ENCODE measurements around the gene TM7SF2.

- TF ChIP-seq CTCF (IDR thresholded peaks at IDR 0.05; ENCODE audit: low read depth, low read length) (no peak), EZH2phosphoT487 (IDR thresholded peaks at IDR 0.05; ENCODE audit: low read depth) (no peak)
Observed at GRCh38 chr11:65133724-65134123, 22.1 kb downstream of the TM7SF2 start.

Data from OCI-LY3 (cell line).